Mesenchymal stem cell (in vitro differentiated cells and primary cell): ENCODE data around the gene PRKCB.

Experiments
- DNase-seq: peaks from one replicate; pipeline ENCODE4 v3.0.0-alpha.2; 2013
- H2AFZ ChIP-seq: one replicate; pipeline ENCODE4 v1.6.1; 2013; ENCODE audit warnings: low read depth, mild to moderate bottlenecking, control low read depth, inconsistent platforms, low read length, moderate library complexity
- H2AK5ac ChIP-seq: 2 replicates; pipeline ENCODE4 v1.6.1; 2013; ENCODE audit warnings: low read length, moderate library complexity, mild to moderate bottlenecking, inconsistent platforms; ENCODE audit not compliant: severe bottlenecking
- H2BK120ac ChIP-seq: one replicate; pipeline ENCODE4 v1.6.1; 2013; ENCODE audit warnings: low read depth, mild to moderate bottlenecking, inconsistent platforms, low read length, moderate library complexity
- H2BK12ac ChIP-seq, 2 experiments: one replicate each; pipeline ENCODE4 v1.6.1; 2013; ENCODE audit warnings: inconsistent platforms in 2 of 2, low read length in 2 of 2, mild to moderate bottlenecking in 2 of 2, moderate library complexity in 2 of 2, control low read depth in 1 of 2
- H2BK15ac ChIP-seq: one replicate; pipeline ENCODE4 v1.6.1; 2013; ENCODE audit warnings: mild to moderate bottlenecking, low read depth, inconsistent platforms; ENCODE audit not compliant: poor library complexity, severe bottlenecking
- H2BK5ac ChIP-seq: 2 replicates; pipeline ENCODE4 v1.6.1; 2013; ENCODE audit warnings: low read depth, mild to moderate bottlenecking, low read length, control low read depth, inconsistent platforms; ENCODE audit not compliant: poor library complexity, severe bottlenecking
- H3K14ac ChIP-seq, 2 experiments: one replicate each; pipeline ENCODE4 v1.6.1; 2013; ENCODE audit warnings: inconsistent platforms in 2 of 2, low read length in 2 of 2, control low read depth in 1 of 2, mild to moderate bottlenecking in 1 of 2, moderate library complexity in 1 of 2
- H3K18ac ChIP-seq, 2 experiments: one replicate each; pipeline ENCODE4 v1.6.1; 2013; ENCODE audit warnings: inconsistent platforms in 2 of 2, low read length in 2 of 2, control low read depth in 1 of 2, low read depth in 1 of 2, mild to moderate bottlenecking in 1 of 2
- H3K23ac ChIP-seq, 2 experiments: one replicate each; pipeline ENCODE4 v1.6.1; 2013; ENCODE audit warnings: inconsistent platforms in 2 of 2, low read length in 2 of 2, mild to moderate bottlenecking in 2 of 2, moderate library complexity in 2 of 2, control low read depth in 1 of 2
- H3K27ac ChIP-seq: 2 replicates; pipeline ENCODE4 v1.5.1; 2013; ENCODE audit warnings: mild to moderate bottlenecking, moderate library complexity, low read length, control low read depth, inconsistent platforms; ENCODE audit not compliant: poor library complexity, severe bottlenecking
- H3K27me3 ChIP-seq, 2 experiments: 2 replicates each; pipeline versions ENCODE4 v1.6.1 to v1.7.0; 2013; ENCODE audit warnings: low read length in 2 of 2, mild to moderate bottlenecking in 2 of 2, moderate library complexity in 2 of 2, control low read depth in 1 of 2, inconsistent platforms in 1 of 2; ENCODE audit not compliant: control insufficient read depth in 1 of 2, insufficient read depth in 1 of 2
- H3K36me3 ChIP-seq, 2 experiments: 2 replicates each; pipeline versions ENCODE4 v1.6.1 to v1.7.0; 2013; ENCODE audit warnings: low read length in 2 of 2, control low read depth in 1 of 2, inconsistent platforms in 1 of 2, low read depth in 1 of 2, mild to moderate bottlenecking in 1 of 2; ENCODE audit not compliant: insufficient read depth in 2 of 2, control insufficient read depth in 1 of 2
- H3K4ac ChIP-seq, 2 experiments: one replicate each; pipeline ENCODE4 v1.6.1; 2013; ENCODE audit warnings: inconsistent platforms in 2 of 2, low read length in 2 of 2, mild to moderate bottlenecking in 2 of 2, moderate library complexity in 2 of 2, control low read depth in 1 of 2, low read depth in 1 of 2
- H3K4me1 ChIP-seq: 2 replicates; pipeline ENCODE4 v1.6.1; 2013; ENCODE audit warnings: low read depth, low read length, control low read depth; ENCODE audit not compliant: control insufficient read depth, insufficient read depth
- H3K4me2 ChIP-seq: 2 replicates; pipeline ENCODE4 v1.6.1; 2013; ENCODE audit warnings: low read length, mild to moderate bottlenecking, inconsistent platforms; ENCODE audit not compliant: poor library complexity, severe bottlenecking
- H3K4me3 ChIP-seq, 2 experiments: 2 replicates each; pipeline versions ENCODE4 v1.5.1 to v1.7.0; 2013; ENCODE audit warnings: low read length in 2 of 2, mild to moderate bottlenecking in 2 of 2, control low read depth in 1 of 2, low read depth in 1 of 2; ENCODE audit not compliant: insufficient read depth in 1 of 2
- H3K79me1 ChIP-seq: replicated peaks from 2 replicates; pipeline ENCODE4 v1.6.1; 2013; ENCODE audit warnings: mild to moderate bottlenecking, control low read depth, low read length, inconsistent platforms; ENCODE audit not compliant: poor library complexity, severe bottlenecking
- H3K9ac ChIP-seq: 2 replicates; pipeline ENCODE4 v1.7.0; 2013; ENCODE audit warnings: mild to moderate bottlenecking, low read length, moderate library complexity
- H3K9me3 ChIP-seq: 2 replicates; pipeline ENCODE4 v1.7.0; 2013; ENCODE audit warnings: mild to moderate bottlenecking, low read length; ENCODE audit not compliant: control insufficient read depth
- H4K8ac ChIP-seq: one replicate; pipeline ENCODE4 v1.6.1; 2013; ENCODE audit warnings: inconsistent platforms, mild to moderate bottlenecking, low read length, moderate library complexity
- H4K91ac ChIP-seq: one replicate; pipeline ENCODE4 v1.6.1; 2013; ENCODE audit warnings: mild to moderate bottlenecking, low read length, inconsistent platforms
- WGBS: methylation state at CpG from one replicate; pipeline ENCODE4 v1.1.7; 2013; ENCODE audit warnings: mixed read lengths; 5-methylcytosine and 5-hydroxymethylcytosine counted together

The PRKCB gene

DNA sequence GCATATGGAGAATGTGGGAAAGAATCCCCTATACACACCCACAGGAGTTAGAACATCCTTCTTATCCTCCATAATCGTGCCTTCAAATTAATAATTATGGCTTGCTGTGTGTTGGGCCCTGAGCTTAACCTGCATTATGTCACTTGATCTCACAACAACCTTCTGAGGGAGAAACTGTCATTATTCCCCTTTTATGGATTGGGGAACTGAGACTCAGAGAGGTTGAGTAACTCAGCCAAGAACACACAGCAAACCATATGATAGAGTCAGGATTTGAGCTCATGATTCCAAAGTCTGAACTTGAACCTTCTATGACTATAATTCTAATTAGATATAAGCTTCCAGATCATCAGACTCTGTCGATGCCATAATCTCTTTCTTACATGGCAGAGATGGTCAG is 306.1 kb downstream of the PRKCB start:
- no peaks in the 10 kb centered on the region for H3K9me3 ChIP-seq
- H2BK120ac ChIP-seq = no peak overlapping the region
- H3K79me1 ChIP-seq = no peaks in the 10 kb centered on the region
- no peak overlapping the region for H3K27ac ChIP-seq
- no peak overlapping the region for H3K4me3 ChIP-seq
- H4K91ac ChIP-seq = no peak overlapping the region
- no peak overlapping the region for H3K4ac ChIP-seq
- H3K18ac ChIP-seq = no peak overlapping the region
- no peak overlapping the region for H2BK5ac ChIP-seq
- 63% methylated on average over 2 of the region's 2 CpGs for WGBS
- H3K9ac ChIP-seq = no peak overlapping the region
- H3K14ac ChIP-seq = no peak overlapping the region
- no peak overlapping the region for H2BK15ac ChIP-seq
- H2AFZ ChIP-seq = no peak overlapping the region
- no peaks in the 10 kb centered on the region for H3K36me3 ChIP-seq
- no peak overlapping the region for H2AK5ac ChIP-seq
- no peak overlapping the region for H4K8ac ChIP-seq
- DNase-seq = no peak
- H3K23ac ChIP-seq = no peak overlapping the region
- no peak overlapping the region for H2BK12ac ChIP-seq
- H3K4me1 ChIP-seq = no peaks in the 10 kb centered on the region
- H3K4me2 ChIP-seq = no peak overlapping the region
- H3K27me3 ChIP-seq = no peaks in the 10 kb centered on the region

DNA sequence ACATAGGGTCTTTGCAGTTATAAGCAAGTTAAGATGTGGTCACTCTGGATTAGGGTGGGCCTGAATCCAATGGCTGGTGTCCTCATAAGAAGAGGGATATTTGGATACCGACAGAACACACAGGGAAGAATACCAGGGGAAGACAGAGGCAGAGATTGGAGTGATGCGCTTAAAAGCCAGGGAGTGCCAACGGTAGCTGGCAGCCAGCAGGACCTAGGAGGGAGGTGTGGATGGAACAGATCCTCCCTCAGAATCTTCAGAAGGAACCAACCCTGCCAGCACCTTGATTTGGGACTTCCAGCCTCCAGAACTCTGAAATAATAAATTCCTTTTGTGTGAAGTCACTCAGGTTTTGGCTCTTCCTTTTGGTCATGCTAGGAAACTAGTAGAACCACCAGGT is 310.1 kb downstream of the PRKCB start:
- WGBS = 79% methylated on average over 3 of the region's 3 CpGs
- Histone ChIP-seq H3K27me3 (no peaks in the 10 kb centered on the region), H2AFZ (no peak overlapping the region), H3K4ac (no peak overlapping the region), H3K4me3 (no peak overlapping the region), H3K79me1 (no peaks in the 10 kb centered on the region), H2BK12ac (no peak overlapping the region), H3K27ac (no peak overlapping the region), H3K18ac (no peak overlapping the region), H2BK5ac (no peak overlapping the region), H2BK120ac (no peak overlapping the region), H3K14ac (no peak overlapping the region), H3K23ac (no peak overlapping the region), H3K4me2 (no peak overlapping the region), H3K4me1 (no peaks in the 10 kb centered on the region), H4K8ac (no peak overlapping the region), H3K36me3 (no peaks in the 10 kb centered on the region), H4K91ac (no peak overlapping the region), H2BK15ac (no peak overlapping the region), H3K9me3 (no peaks in the 10 kb centered on the region), H3K9ac (no peak overlapping the region), H2AK5ac (no peak overlapping the region)
- DNase-seq = no peak

DNA sequence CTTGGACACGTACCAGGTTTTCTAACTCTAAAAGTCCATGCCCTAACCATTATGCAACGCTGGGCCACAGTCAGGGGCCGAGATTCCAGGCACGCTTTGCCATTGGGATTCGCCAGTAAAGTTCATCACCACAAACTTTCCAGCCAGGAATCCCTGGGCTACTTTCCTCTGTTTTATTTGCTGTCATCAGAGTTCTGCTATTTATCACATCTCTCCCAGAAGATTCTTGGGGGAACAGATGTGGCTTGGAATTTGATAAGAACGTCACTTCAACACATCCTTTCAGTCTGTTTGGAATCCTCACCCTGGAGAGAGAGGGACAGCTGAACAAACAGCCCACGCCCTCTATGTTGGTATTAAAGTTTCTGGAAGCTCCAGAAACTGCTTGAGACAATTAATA is 310.7 kb downstream of the PRKCB start:
- no peaks in the 10 kb centered on the region for H3K4me1 ChIP-seq
- no peaks in the 10 kb centered on the region for H3K9me3 ChIP-seq
- no peak overlapping the region for H4K8ac ChIP-seq
- DNase-seq = peak; percentile 7
- 63% methylated on average over 6 of the region's 7 CpGs for WGBS
- no peak overlapping the region for H2AFZ ChIP-seq
- no peak overlapping the region for H3K4ac ChIP-seq
- no peaks in the 10 kb centered on the region for H3K27me3 ChIP-seq
- no peak overlapping the region for H3K14ac ChIP-seq
- H3K4me3 ChIP-seq = no peak overlapping the region
- no peak overlapping the region for H3K27ac ChIP-seq
- no peak overlapping the region for H3K23ac ChIP-seq
- H3K4me2 ChIP-seq = no peak overlapping the region
- no peak overlapping the region for H2BK5ac ChIP-seq
- no peak overlapping the region for H3K18ac ChIP-seq
- H3K9ac ChIP-seq = no peak overlapping the region
- no peaks in the 10 kb centered on the region for H3K79me1 ChIP-seq
- H2BK15ac ChIP-seq = no peak overlapping the region
- no peaks in the 10 kb centered on the region for H3K36me3 ChIP-seq
- no peak overlapping the region for H2BK120ac ChIP-seq
- no peak overlapping the region for H2AK5ac ChIP-seq
- H2BK12ac ChIP-seq = no peak overlapping the region
- no peak overlapping the region for H4K91ac ChIP-seq

DNA sequence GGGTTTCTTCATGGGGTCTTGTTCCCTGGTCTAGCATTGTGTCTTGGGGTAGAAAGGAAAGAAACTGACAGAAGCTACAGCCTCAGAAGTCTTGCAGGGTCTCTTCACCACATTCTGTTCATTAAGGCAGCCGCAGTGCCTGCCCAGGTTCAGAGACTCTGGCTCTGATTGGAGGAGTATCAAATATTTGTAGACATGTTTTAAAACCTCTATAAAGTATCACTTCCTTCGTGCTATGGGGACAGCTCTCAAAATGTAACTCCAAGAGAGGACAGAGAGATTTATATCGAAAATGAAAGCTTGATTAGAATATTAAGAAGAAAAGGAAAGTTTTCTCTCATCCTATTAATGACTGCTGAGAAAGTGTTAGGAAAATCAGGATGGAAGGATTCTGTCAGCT is 313.3 kb downstream of the PRKCB start:
- Histone ChIP-seq H3K9me3 (no peaks in the 10 kb centered on the region), H2BK15ac (no peak overlapping the region), H3K4me2 (no peak overlapping the region), H3K79me1 (no peaks in the 10 kb centered on the region), H4K8ac (no peak overlapping the region), H2BK5ac (no peak overlapping the region), H3K36me3 (no peaks in the 10 kb centered on the region), H3K4me1 (no peaks in the 10 kb centered on the region), H4K91ac (no peak overlapping the region), H3K4me3 (no peak overlapping the region), H2BK120ac (no peak overlapping the region), H3K14ac (no peak overlapping the region), H3K27ac (no peak overlapping the region), H2BK12ac (no peak overlapping the region), H3K9ac (no peak overlapping the region), H3K27me3 (no peaks in the 10 kb centered on the region), H3K4ac (no peak overlapping the region), H2AK5ac (no peak overlapping the region), H3K18ac (no peak overlapping the region), H3K23ac (no peak overlapping the region), H2AFZ (no peak overlapping the region)
- no peak for DNase-seq
- 80% methylated on average over 1 of the region's 3 CpGs for WGBS
